Left lung (tissue), 10 donors: ENCODE data around the gene MEOX1. TPM values are rescaled to one million over a fixed set of nuclear protein-coding genes. Genes with fewer than 3 reads are reported as not detected.

Experiments
- ATAC-seq: fragments of 200-7000 bp; cut with Tn5 transposase; one replicate; pipeline ENCODE4 v1.9.1; 2020; ENCODE audit warnings: moderate library complexity
- DNase-seq, 4 donors: peaks; one replicate each; pipeline ENCODE4 v3.0.0-alpha.2; 2013 to 2020
- H3K27ac ChIP-seq, 2 donors: fragments of 200-600 bp; sonication (generic) in 1 of 2; one replicate each; pipeline versions ENCODE4 v1.5.0 to v1.8.0; 2020 to 2021
- H3K27me3 ChIP-seq, 2 donors: fragments of 200-600 bp; sonication (generic) in 1 of 2; one replicate each; pipeline versions ENCODE4 v1.5.0 to v1.8.0; 2020 to 2021
- H3K36me3 ChIP-seq, 2 donors: fragments of 200-600 bp; sonication (generic) in 1 of 2; one replicate each; pipeline versions ENCODE4 v1.5.0 to v1.8.0; 2020 to 2021
- H3K4me1 ChIP-seq, 2 donors: fragments of 200-600 bp; one replicate each; pipeline ENCODE4 v1.8.0; 2021
- H3K4me3 ChIP-seq, 2 donors: fragments of 200-600 bp; sonication (generic) in 1 of 2; one replicate each; pipeline versions ENCODE4 v1.5.0 to v1.8.0; 2020 to 2021; ENCODE audit warnings: mild to moderate bottlenecking in 1 of 2
- H3K9me3 ChIP-seq, 2 donors: fragments of 200-600 bp; sonication (generic) in 1 of 2; one replicate each; pipeline versions ENCODE4 v1.5.0 to v1.8.0; 2020 to 2021
- CTCF ChIP-seq, 2 donors: fragments of 200-600 bp; sonication (generic) in 1 of 2; IDR thresholded peaks; one replicate each; pipeline versions ENCODE4 v1.5.0 to v1.8.0; 2021; ENCODE audit warnings: antibody characterized with exemption in 2 of 2
- intact Hi-C, 2 donors: fragments of 100-400 bp; cut with DNase I; formaldehyde crosslinking; loops; one replicate each; pipeline versions ENCODE4 v1.11.2 to v1.14.2; 2022
- polyA plus RNA-seq, 6 donors: library from polyadenylated mRNA; unstranded; fragments of 120-200 nt; gene quantifications; one replicate each; pipeline ENCODE4 v1.2.1, GENCODE V29; 2013; ENCODE audit not compliant: insufficient read length in 6 of 6
- total RNA-seq, 2 donors: library from RNA; stranded (reverse); fragmentation: NEBNext Ultra II Directional; extraction: Animal tissue kit (Norgen Biotek cat#: 25700); gene quantifications; one replicate each; pipeline ENCODE4 v1.2.1, GENCODE V29; 2021
- donor health status: DM: no; HTN: yes; CAD: no.
- donor health status: DM: no; HTN: no; CAD: no.

MEOX1 gene
- total and polyA plus RNA-seq, 8 donors, result 0.29 to 1.5 (median 0.36) TPM

DNA sequence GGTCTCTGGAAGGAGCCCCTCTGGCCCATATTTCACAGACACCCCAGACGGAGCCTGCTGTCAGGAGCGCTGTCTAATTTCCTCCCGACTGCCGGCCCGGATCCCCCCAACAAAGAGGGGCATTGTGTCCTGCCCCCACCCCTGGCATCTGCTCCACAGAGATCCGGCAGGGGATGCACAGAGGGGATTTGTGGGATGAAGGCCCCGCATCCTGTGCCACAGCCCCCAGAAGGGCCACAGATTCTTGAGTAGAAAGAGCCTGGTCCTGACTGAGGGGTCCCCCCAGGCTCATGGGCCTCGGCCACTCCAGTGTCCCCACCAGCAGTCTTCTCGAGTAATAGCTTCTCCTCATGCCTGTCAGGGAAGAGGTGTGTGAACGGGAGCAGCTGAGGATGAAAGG, 29.5 kb downstream of the MEOX1 start:
- H3K27me3 ChIP-seq, result no peaks in the 10 kb centered on the region
- DNase-seq (no peak), ATAC-seq (no peak)
- H3K4me3 ChIP-seq, result no peak overlapping the region
- H3K36me3 ChIP-seq, result no peaks in the 10 kb centered on the region
- no peak for TF ChIP-seq CTCF (IDR thresholded peaks at IDR 0.05)
- H3K4me1 ChIP-seq, result no peaks in the 10 kb centered on the region
- H3K9me3 ChIP-seq, result no peaks in the 10 kb centered on the region
- intact Hi-C loops, result no loop called here
- H3K27ac ChIP-seq, result no peak overlapping the region

DNA sequence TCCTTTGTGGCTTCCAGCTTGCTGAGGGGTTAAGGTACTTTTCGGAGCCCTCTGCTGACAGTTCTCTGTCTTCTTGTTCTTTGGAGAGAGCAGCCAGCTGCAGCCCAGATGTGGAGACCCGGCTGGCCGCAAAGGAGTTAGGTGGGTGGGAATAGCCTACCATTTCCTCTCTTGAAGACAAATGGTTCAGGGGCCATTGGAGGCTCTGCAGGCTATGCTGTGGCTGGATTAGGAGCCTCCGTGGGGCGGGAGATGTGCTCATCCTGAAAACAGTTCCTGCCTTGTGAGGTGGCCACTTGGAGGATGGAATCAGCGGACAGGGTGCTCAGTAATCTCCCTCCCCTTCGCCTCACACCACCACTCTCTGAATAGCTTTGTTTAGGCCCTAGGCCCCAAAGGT, 30.3 kb downstream of the MEOX1 start:
- Histone ChIP-seq H3K4me3 (no peak overlapping the region), H3K27ac (no peak overlapping the region), H3K27me3 (no peaks in the 10 kb centered on the region), H3K9me3 (no peaks in the 10 kb centered on the region), H3K4me1 (no peaks in the 10 kb centered on the region), H3K36me3 (no peaks in the 10 kb centered on the region)
- no peak for DNase-seq
- no peak for TF ChIP-seq CTCF (IDR thresholded peaks at IDR 0.05)
- no peak for ATAC-seq
- intact Hi-C loops, result no loop called here

DNA sequence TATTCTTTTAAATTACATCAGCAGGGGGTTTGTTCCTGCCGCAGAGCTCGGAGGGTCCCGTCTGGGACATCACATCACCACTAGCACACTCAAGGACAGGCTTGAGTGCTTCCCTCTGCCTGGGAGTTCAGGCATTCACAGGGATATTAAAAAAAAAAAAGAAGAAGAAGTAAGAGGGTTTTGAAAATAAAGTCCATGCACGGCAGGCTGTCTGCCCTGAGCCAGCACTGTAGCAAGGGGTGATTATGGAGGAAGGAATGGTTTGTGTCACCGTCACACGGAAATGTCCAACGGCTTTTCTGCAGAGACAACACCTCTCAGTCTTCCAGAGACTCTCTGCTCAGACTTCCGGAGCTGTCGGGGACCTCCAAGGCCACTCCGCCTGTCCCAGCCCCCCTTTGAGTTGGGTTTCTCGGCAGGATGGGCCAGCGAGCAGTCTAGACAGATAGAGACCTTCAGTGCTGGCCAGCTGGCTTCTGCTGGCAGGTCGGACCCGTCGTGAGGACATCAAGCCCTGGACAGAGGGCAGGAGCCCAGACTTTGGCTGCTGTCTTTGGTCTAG, 33.6 kb downstream of the MEOX1 start:
- no peak for ATAC-seq
- no peak for DNase-seq
- Histone ChIP-seq H3K36me3 (no peaks in the 10 kb centered on the region), H3K9me3 (no peaks in the 10 kb centered on the region), H3K4me3 (no peak overlapping the region), H3K27me3 (no peaks in the 10 kb centered on the region), H3K27ac (no peak overlapping the region), H3K4me1 (no peaks in the 10 kb centered on the region)
- intact Hi-C loops, result no loop called here
- TF ChIP-seq CTCF (IDR thresholded peaks at IDR 0.05), result no peak

DNA sequence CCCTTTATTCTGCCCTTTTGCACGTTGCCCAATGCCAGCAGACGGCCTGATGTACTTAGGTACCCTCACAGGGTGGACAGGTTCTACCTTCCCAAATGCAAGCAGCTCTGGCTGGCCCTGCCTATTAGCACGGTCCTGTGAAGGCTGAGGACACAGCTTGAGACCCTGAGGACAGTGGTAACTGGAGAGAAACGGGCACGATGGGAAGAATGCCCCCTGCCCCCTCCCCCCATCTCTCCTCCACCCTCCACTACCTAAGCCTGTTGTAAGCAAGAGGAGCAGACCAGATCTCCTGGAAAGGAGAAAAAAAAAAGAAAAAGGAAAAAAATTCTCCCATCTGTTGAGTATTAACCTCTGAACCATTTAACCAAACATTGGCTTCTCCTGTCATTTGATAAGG, 34.1 kb downstream of the MEOX1 start:
- H3K27me3 ChIP-seq, result no peaks in the 10 kb centered on the region
- H3K36me3 ChIP-seq, result no peaks in the 10 kb centered on the region
- ATAC-seq, result no peak
- H3K4me1 ChIP-seq, result no peaks in the 10 kb centered on the region
- intact Hi-C loops, result no loop called here
- DNase-seq, result no peak
- no peaks in the 10 kb centered on the region for H3K9me3 ChIP-seq
- no peak overlapping the region for H3K4me3 ChIP-seq
- no peak for TF ChIP-seq CTCF (IDR thresholded peaks at IDR 0.05)
- no peak overlapping the region for H3K27ac ChIP-seq

DNA sequence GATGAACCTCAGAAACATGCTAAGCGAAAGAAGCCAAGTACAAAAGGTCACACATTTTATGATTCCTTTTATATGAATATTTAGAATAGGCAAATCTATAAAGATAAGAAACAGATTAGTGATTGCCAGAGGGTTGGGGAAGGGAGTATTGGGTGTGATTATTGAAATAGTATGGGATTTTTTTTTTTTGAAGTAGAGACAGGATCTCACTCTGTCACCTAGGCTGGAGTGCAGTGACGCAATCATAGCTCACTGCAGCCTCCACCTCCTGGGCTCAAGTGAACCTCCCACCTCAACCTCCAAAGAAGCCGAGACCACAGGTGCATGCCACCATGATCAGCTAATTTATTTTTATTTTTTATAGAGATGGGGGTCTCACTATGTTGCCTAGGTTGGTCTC, 35.7 kb downstream of the MEOX1 start:
- TF ChIP-seq CTCF (IDR thresholded peaks at IDR 0.05), result no peak
- H3K4me1 ChIP-seq, result no peaks in the 10 kb centered on the region
- H3K27ac ChIP-seq, result no peak overlapping the region
- H3K9me3 ChIP-seq, result no peaks in the 10 kb centered on the region
- DNase-seq (no peak), ATAC-seq (no peak)
- intact Hi-C loops, result no loop called here
- peaks cover 0 to 6% of the 10 kb centered on the region in 2 donors for H3K27me3 ChIP-seq
- H3K4me3 ChIP-seq, result no peak overlapping the region
- H3K36me3 ChIP-seq, result no peaks in the 10 kb centered on the region
